Effector memory CD4-positive, alpha-beta T cell (primary cell): ENCODE measurements around the gene FOXE1.

Experiments
- DNase-seq, 3 donors: peaks; one replicate each; pipeline ENCODE4 v3.0.0-alpha.2; 2020
- H3K27ac ChIP-seq: 2 replicates; pipeline ENCODE4 v1.7.0; 2013; ENCODE audit warnings: mild to moderate bottlenecking, low read length, moderate library complexity; ENCODE audit not compliant: insufficient read depth, poor library complexity, severe bottlenecking
- H3K27me3 ChIP-seq: replicated peaks from 2 replicates; pipeline ENCODE4 v1.7.0; 2013; ENCODE audit warnings: mild to moderate bottlenecking, low read length; ENCODE audit not compliant: insufficient read depth, control insufficient read depth, poor library complexity, severe bottlenecking
- H3K36me3 ChIP-seq: 2 replicates; pipeline ENCODE4 v1.7.0; 2013; ENCODE audit warnings: mild to moderate bottlenecking, low read length, moderate library complexity; ENCODE audit not compliant: control insufficient read depth, insufficient read depth
- H3K4me1 ChIP-seq: 2 replicates; pipeline ENCODE4 v1.7.0; 2013; ENCODE audit warnings: low read length, mild to moderate bottlenecking; ENCODE audit not compliant: control insufficient read depth, insufficient read depth, poor library complexity, severe bottlenecking
- H3K4me3 ChIP-seq: 2 replicates; pipeline ENCODE4 v1.7.0; 2013; ENCODE audit warnings: low read length, low read depth, mild to moderate bottlenecking; ENCODE audit not compliant: insufficient read depth, poor library complexity, severe bottlenecking
- H3K9me3 ChIP-seq: 2 replicates; pipeline ENCODE4 v1.7.0; 2013; ENCODE audit warnings: mild to moderate bottlenecking, low read length, moderate library complexity; ENCODE audit not compliant: control insufficient read depth

FOXE1 gene

DNA sequence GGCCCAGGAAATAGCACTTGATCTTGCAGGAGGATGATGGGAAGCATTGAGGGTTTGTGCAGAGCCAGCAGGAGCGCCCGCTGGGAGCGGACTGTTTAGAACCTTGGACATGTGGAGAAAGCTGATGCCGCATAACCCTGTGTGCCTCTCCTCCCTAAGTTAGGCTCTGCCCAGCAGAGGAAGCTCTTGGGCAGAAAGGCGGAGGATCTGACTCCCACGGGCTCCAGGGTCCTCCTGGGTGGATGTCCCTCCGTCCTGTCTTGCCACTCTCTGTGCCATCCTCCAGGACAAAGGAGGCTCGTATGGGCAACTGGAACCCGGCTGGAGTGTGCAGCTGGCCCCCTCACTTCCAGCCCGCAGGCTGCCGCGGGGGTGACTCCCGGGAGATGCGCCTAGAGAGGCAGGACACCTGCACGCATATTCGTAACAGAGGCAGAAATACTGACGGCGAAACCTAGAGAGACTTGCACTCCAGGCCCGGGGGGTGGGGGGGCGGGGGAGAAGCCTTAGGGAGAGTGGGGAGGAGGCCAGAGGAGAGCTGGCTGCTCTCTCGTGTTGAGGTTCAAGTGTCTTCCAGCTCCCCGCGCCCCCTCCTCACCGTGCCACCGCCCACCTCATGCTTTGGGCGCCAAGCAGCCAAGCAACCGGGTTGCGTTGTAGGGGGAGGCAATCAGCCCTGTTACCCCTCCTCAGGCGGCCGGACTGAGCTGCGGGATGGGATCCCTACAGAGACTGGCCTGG is 5.4 kb upstream of the FOXE1 start:
- Histone ChIP-seq H3K27ac (no peak overlapping the region), H3K27me3 (peaks cover 60% of the 10 kb centered on the region), H3K4me3 (no peak overlapping the region), H3K4me1 (peaks cover 25% of the 10 kb centered on the region), H3K36me3 (no peaks in the 10 kb centered on the region), H3K9me3 (no peaks in the 10 kb centered on the region)
- DNase-seq: no peak

GRCh38 chr9:97848215-97848479 is 4.9 kb upstream of the FOXE1 start:
- DNase-seq: no peak
- peaks cover 65% of the 10 kb centered on the region for H3K27me3 ChIP-seq
- H3K36me3 ChIP-seq: no peaks in the 10 kb centered on the region
- peaks cover 30% of the 10 kb centered on the region for H3K4me1 ChIP-seq
- no peaks in the 10 kb centered on the region for H3K9me3 ChIP-seq
- no peak overlapping the region for H3K4me3 ChIP-seq
- H3K27ac ChIP-seq: no peak overlapping the region

DNA sequence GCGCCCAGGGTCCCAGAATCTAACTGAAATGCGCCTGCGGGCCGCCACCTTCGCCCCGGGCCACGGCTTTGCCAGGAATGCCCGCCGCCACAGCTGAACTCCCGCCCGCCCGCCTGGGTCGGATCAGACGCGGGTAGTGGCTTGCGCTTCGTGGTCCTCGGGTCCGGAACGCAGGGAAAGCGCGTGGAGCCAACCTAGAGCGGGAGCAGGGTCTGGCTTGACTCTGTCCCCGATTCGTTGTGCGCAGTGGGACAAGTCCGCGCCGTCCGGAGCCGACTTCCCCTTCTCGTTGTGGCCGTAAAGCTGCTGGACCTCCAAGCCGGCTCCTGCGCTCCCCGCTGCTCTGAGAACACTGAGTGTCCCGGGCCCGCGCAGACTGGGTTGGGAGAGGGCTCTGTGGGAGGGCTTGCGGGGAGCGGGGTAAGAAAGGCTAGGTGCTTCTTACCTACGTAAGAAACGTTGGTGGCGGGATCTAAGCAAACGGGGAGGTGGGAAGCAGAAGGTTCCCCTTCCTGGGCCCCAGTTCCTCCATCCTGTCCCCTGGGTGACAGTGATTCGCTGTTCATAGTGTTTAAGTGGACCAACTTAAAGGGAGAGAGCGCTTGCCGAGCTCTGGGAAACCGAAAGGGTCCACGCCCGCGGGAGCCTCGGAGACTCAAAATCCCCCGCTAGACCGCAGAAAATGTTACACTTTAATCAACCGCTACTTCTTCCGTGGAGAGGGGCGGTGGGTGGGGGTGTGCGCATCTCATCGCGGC is 4.4 kb upstream of the FOXE1 start:
- Histone ChIP-seq H3K4me1 (peaks cover 35% of the 10 kb centered on the region), H3K27ac (no peak overlapping the region), H3K9me3 (no peaks in the 10 kb centered on the region), H3K27me3 (peaks cover 70% of the 10 kb centered on the region), H3K36me3 (no peaks in the 10 kb centered on the region), H3K4me3 (peak overlapping the region; percentile 44)
- DNase-seq: no peak

GRCh38 chr9:97849980-97850379 is 3.0 kb upstream of the FOXE1 start:
- Histone ChIP-seq H3K27ac (no peak overlapping the region), H3K9me3 (no peaks in the 10 kb centered on the region), H3K27me3 (peaks cover 72% of the 10 kb centered on the region), H3K4me3 (no peak overlapping the region), H3K4me1 (peaks cover 40% of the 10 kb centered on the region), H3K36me3 (no peaks in the 10 kb centered on the region)
- DNase-seq: no peak

GRCh38 chr9:97850746-97851445 is 2.1 kb upstream of the FOXE1 start:
- H3K4me1 ChIP-seq: peaks cover 41% of the 10 kb centered on the region
- no peak overlapping the region for H3K27ac ChIP-seq
- no peaks in the 10 kb centered on the region for H3K9me3 ChIP-seq
- no peak overlapping the region for H3K4me3 ChIP-seq
- H3K27me3 ChIP-seq: peaks cover 76% of the 10 kb centered on the region
- DNase-seq: no peak
- H3K36me3 ChIP-seq: no peaks in the 10 kb centered on the region

DNA sequence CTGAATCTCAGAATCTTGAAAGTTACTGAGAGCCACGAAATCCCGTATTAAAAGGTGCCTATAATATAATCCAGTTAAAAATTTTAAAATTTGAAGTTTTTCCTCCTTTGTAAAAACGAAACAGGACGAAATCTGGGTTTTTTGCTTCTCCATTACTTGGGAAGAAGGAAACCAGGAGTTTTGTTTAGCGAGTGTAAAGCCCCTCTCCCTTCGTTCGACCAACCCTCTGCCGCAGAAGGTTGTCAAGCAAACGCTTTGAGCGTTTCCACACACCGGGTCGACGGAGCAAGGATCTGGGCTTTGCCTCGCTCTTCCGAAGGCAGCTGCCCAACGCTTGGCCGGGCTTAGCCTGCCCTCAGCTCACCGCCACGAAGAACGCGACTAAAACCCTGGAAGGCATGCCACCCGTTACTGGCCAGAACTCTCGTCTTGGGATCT is 1.6 kb upstream of the FOXE1 start:
- H3K9me3 ChIP-seq: no peaks in the 10 kb centered on the region
- peaks cover 41% of the 10 kb centered on the region for H3K4me1 ChIP-seq
- no peak overlapping the region for H3K4me3 ChIP-seq
- DNase-seq: no peak
- H3K27me3 ChIP-seq: peaks cover 82% of the 10 kb centered on the region
- no peak overlapping the region for H3K27ac ChIP-seq
- no peaks in the 10 kb centered on the region for H3K36me3 ChIP-seq

GRCh38 chr9:97852001-97852398 is 1.0 kb upstream of the FOXE1 start:
- Histone ChIP-seq H3K4me1 (peaks cover 41% of the 10 kb centered on the region), H3K36me3 (no peaks in the 10 kb centered on the region), H3K27ac (no peak overlapping the region), H3K9me3 (no peaks in the 10 kb centered on the region), H3K27me3 (peaks cover 84% of the 10 kb centered on the region), H3K4me3 (no peak overlapping the region)
- DNase-seq: no peak

DNA sequence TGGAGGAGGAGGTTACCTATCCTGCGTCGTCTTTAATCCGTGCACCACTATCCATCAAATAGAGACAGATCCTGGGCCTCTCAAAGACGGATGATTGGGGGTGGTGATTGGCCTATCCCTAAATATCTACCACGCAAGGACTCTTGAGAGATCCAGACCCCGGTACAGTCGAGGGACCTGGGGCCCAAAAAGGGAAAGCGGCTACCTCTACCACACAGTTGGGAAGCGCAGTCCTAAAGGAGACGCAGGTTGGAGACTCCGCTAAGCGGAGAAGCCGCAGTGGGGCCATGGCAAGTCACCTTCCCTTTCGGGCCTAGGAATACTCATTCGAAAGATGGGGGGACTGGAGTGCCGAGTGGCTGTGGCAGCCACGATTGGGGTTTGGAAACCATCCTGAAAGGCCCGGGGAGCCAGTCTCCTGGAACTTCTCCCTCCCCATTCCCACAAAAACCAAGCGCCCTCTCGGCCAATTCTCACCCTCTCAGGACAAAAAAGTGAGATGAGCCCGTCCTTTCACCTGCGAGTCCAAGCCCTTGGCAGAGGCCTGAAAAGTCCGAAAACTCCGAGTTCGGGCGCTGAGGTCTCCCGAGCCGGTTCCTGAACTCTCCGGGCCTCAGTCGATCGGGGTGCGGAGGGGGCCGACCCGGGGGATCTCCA is 499 bp upstream of the FOXE1 start:
- Histone ChIP-seq H3K4me1 (peaks cover 41% of the 10 kb centered on the region), H3K4me3 (no peak overlapping the region), H3K27me3 (peaks cover 86% of the 10 kb centered on the region), H3K9me3 (no peaks in the 10 kb centered on the region), H3K36me3 (no peaks in the 10 kb centered on the region), H3K27ac (no peak overlapping the region)
- DNase-seq: no peak

- peaks cover 84% of the 10 kb centered on the region for H3K27me3 ChIP-seq
- no peak overlapping the region for H3K27ac ChIP-seq
- no peaks in the 10 kb centered on the region for H3K9me3 ChIP-seq
- peaks cover 34% of the 10 kb centered on the region for H3K4me1 ChIP-seq
- DNase-seq: peak in 1 of 3 donors; percentile 20
- H3K4me3 ChIP-seq: peak overlapping the region; percentile 55
- no peaks in the 10 kb centered on the region for H3K36me3 ChIP-seq
Measured at GRCh38 chr9:97853844-97854695, 1.0 kb downstream of the FOXE1 start.
